Measurements from ENCODE around the gene GBX1. TPM values are rescaled to one million over a fixed set of nuclear protein-coding genes. Genes with fewer than 3 reads are reported as not detected.
A peak's percentile ranks its signal among the peaks of the same experiment; 100 is the strongest.

Gene GBX1
- total RNA-seq, 1 donor from 2014 or later = 2.7 TPM

- intact Hi-C loops (cut with DNase I) = no loop called here
- no peak for DNase-seq
- ATAC-seq (ENCODE audit: poor library complexity) = no peak
These were observed 28.3 kb upstream of the GBX1 start for GRCh38 chr7:151195616-151196450.

GRCh38 chr7:151194188-151194587 is 26.7 kb upstream of the GBX1 start:
- intact Hi-C loops (cut with DNase I) = no loop called here
- no peak for ATAC-seq (ENCODE audit: poor library complexity)
- DNase-seq = no peak

- ATAC-seq (ENCODE audit: poor library complexity) (no peak), DNase-seq (no peak)
- intact Hi-C loops (cut with DNase I) = no loop called here
These were observed 25.9 kb upstream of the GBX1 start for GRCh38 chr7:151193203-151193978.

GRCh38 chr7:151192002-151192539 is 24.6 kb upstream of the GBX1 start:
- ATAC-seq (ENCODE audit: poor library complexity) (no peak), DNase-seq (no peak)
- intact Hi-C loops (cut with DNase I) = no loop called here

- ATAC-seq (ENCODE audit: poor library complexity) (no peak), DNase-seq (no peak)
- intact Hi-C loops (cut with DNase I) = no loop called here
These were observed 24.1 kb upstream of the GBX1 start for GRCh38 chr7:151191544-151191943.

GRCh38 chr7:151189038-151189437 is 21.5 kb upstream of the GBX1 start:
- DNase-seq (no peak), ATAC-seq (ENCODE audit: poor library complexity) (no peak)
- intact Hi-C loops (cut with DNase I) = no loop called here

GRCh38 chr7:151188252-151188542 is 20.7 kb upstream of the GBX1 start:
- DNase-seq = no peak
- no peak for ATAC-seq (ENCODE audit: poor library complexity)

GRCh38 chr7:151187409-151188251 is 20.1 kb upstream of the GBX1 start:
- DNase-seq (peak; percentile 74), ATAC-seq (ENCODE audit: poor library complexity) (peak; percentile 90)
- intact Hi-C loops (cut with DNase I) = no loop called here

More at GRCh38 chr7:151188252-151188542, 20.7 kb upstream of the GBX1 start:
- intact Hi-C loops (cut with DNase I) = no loop called here

- DNase-seq = peak; percentile 65
- peak; percentile 88 for ATAC-seq (ENCODE audit: poor library complexity)
- intact Hi-C loops (cut with DNase I) = no loop called here
These were observed 19.3 kb upstream of the GBX1 start, which contains the start of gene ASB10 for GRCh38 chr7:151186640-151187408. TSS of gene ASB10 (minus strand) at chr7:151187250. CDS start at chr7:151187130, 120 bp downstream.

GRCh38 chr7:151185762-151186639 is 18.5 kb upstream of the GBX1 start:
- no peak for DNase-seq
- intact Hi-C loops (cut with DNase I) = no loop called here
- ATAC-seq (ENCODE audit: poor library complexity) = peak; percentile 38

- ATAC-seq (ENCODE audit: poor library complexity) (no peak), DNase-seq (no peak)
- intact Hi-C loops (cut with DNase I) = no loop called here
These were observed 13.5 kb upstream of the GBX1 start for GRCh38 chr7:151181011-151181431.

- intact Hi-C loops (cut with DNase I) = no loop called here
- no peak for ATAC-seq (ENCODE audit: poor library complexity)
- no peak for DNase-seq
These were observed 12.5 kb upstream of the GBX1 start for GRCh38 chr7:151179946-151180345.

GRCh38 chr7:151179287-151179860 is 11.9 kb upstream of the GBX1 start:
- DNase-seq (no peak), ATAC-seq (ENCODE audit: poor library complexity) (no peak)
- intact Hi-C loops (cut with DNase I) = no loop called here

GRCh38 chr7:151178831-151179230 is 11.3 kb upstream of the GBX1 start:
- DNase-seq = no peak
- ATAC-seq (ENCODE audit: poor library complexity) = no peak
- intact Hi-C loops (cut with DNase I) = no loop called here

GRCh38 chr7:151178236-151178635 is 10.7 kb upstream of the GBX1 start:
- intact Hi-C loops (cut with DNase I) = no loop called here
- no peak for ATAC-seq (ENCODE audit: poor library complexity)

GRCh38 chr7:151177310-151177709 is 9.8 kb upstream of the GBX1 start:
- DNase-seq = no peak
- intact Hi-C loops (cut with DNase I) = no loop called here
- no peak for ATAC-seq (ENCODE audit: poor library complexity)

More at GRCh38 chr7:151178236-151178635, 10.7 kb upstream of the GBX1 start:
- DNase-seq = no peak

- intact Hi-C loops (cut with DNase I) = no loop called here
- no peak for DNase-seq
These were observed 8.9 kb upstream of the GBX1 start for GRCh38 chr7:151176401-151176800.

More at GRCh38 chr7:151176401-151176800, 8.9 kb upstream of the GBX1 start:
- no peak for ATAC-seq (ENCODE audit: poor library complexity)
